Type B pancreatic cell (in vitro differentiated cells): ENCODE measurements around the gene DPM1. TPM values are rescaled to one million over a fixed set of nuclear protein-coding genes. Genes with fewer than 3 reads are reported as not detected.

Experiments used
- DNase-seq: peaks from one replicate; pipeline ENCODE4 v3.0.0; 2021; ENCODE audit warnings: mixed read lengths; ENCODE audit not compliant: unreplicated experiment; ENCODE audit errors: extremely low spot score
- H3K27ac Mint-ChIP-seq: 2 replicates; pipeline ENCODE4 v1.8.0; 2021; ENCODE audit warnings: mild to moderate bottlenecking, mixed read lengths
- H3K27me3 Mint-ChIP-seq: 2 replicates; pipeline ENCODE4 v1.8.0; 2021; ENCODE audit warnings: mixed read lengths
- H3K36me3 Mint-ChIP-seq: 2 replicates; pipeline ENCODE4 v1.8.0; 2021; ENCODE audit warnings: mixed read lengths
- H3K4me1 Mint-ChIP-seq: one replicate; pipeline ENCODE4 v1.8.0; 2021; ENCODE audit warnings: mixed read lengths; ENCODE audit not compliant: unreplicated experiment
- H3K4me3 Mint-ChIP-seq: 2 replicates; pipeline ENCODE4 v1.8.0; 2021; ENCODE audit warnings: mild to moderate bottlenecking, mixed read lengths
- H3K9me3 Mint-ChIP-seq: 2 replicates; pipeline ENCODE4 v1.8.0; 2021; ENCODE audit warnings: mixed read lengths
- CTCF ChIP-seq: fragments of 200-600 bp; sonication (generic); conservative IDR thresholded peaks from 2 replicates; pipeline ENCODE4 v1.5.0; 2021; ENCODE audit warnings: antibody characterized with exemption, mild to moderate bottlenecking
- total RNA-seq: library from RNA; stranded (reverse); gene quantifications from 2 replicates; pipeline ENCODE4 v1.2.1, GENCODE V29; 2021; ENCODE audit warnings: low replicate concordance

DPM1 gene
- total RNA-seq, 1 donor from 2014 or later = 36.2 TPM

GRCh38 chr20:50977066-50978021 lies 19.0 kb upstream of the DPM1 start:
- Mint-ChIP-seq H3K9me3 (peaks cover 4% of the 10 kb centered on the region), H3K27ac (no peak overlapping the region), H3K4me3 (no peak overlapping the region), H3K36me3 (no peaks in the 10 kb centered on the region), H3K4me1 (peaks cover 12% of the 10 kb centered on the region), H3K27me3 (peaks cover 41% of the 10 kb centered on the region)
- no peak for DNase-seq
- TF ChIP-seq CTCF = no peak

- Mint-ChIP-seq H3K4me1 (peaks cover 6% of the 10 kb centered on the region), H3K9me3 (peaks cover 4% of the 10 kb centered on the region), H3K27ac (no peak overlapping the region), H3K27me3 (peaks cover 45% of the 10 kb centered on the region), H3K36me3 (no peaks in the 10 kb centered on the region), H3K4me3 (no peak overlapping the region)
- no peak for DNase-seq
- TF ChIP-seq CTCF = no peak
Observed at GRCh38 chr20:50975701-50976330, 17.5 kb upstream of the DPM1 start.

GRCh38 chr20:50969912-50970311 lies 11.6 kb upstream of the DPM1 start:
- peaks cover 4% of the 10 kb centered on the region for H3K9me3 Mint-ChIP-seq
- no peaks in the 10 kb centered on the region for H3K36me3 Mint-ChIP-seq
- H3K4me1 Mint-ChIP-seq = peaks cover 13% of the 10 kb centered on the region
- H3K4me3 Mint-ChIP-seq = no peak overlapping the region
- DNase-seq = no peak
- H3K27ac Mint-ChIP-seq = no peak overlapping the region
- TF ChIP-seq CTCF = no peak
- H3K27me3 Mint-ChIP-seq = peaks cover 34% of the 10 kb centered on the region

GRCh38 chr20:50969435-50969834 lies 11.1 kb upstream of the DPM1 start:
- Mint-ChIP-seq H3K27me3 (peaks cover 34% of the 10 kb centered on the region), H3K4me3 (no peak overlapping the region), H3K36me3 (no peaks in the 10 kb centered on the region), H3K27ac (no peak overlapping the region), H3K4me1 (peaks cover 13% of the 10 kb centered on the region), H3K9me3 (no peaks in the 10 kb centered on the region)
- DNase-seq = peak; percentile 42
- TF ChIP-seq CTCF = no peak

GRCh38 chr20:50968289-50968688 lies 10.0 kb upstream of the DPM1 start:
- Mint-ChIP-seq H3K9me3 (no peaks in the 10 kb centered on the region), H3K4me3 (no peak overlapping the region), H3K27me3 (peaks cover 34% of the 10 kb centered on the region), H3K27ac (no peak overlapping the region), H3K36me3 (no peaks in the 10 kb centered on the region), H3K4me1 (peaks cover 13% of the 10 kb centered on the region)
- peak; percentile 31 for DNase-seq
- no peak for TF ChIP-seq CTCF
